ENCODE results near the gene UBE3A. TPM values are rescaled to one million over a fixed set of nuclear protein-coding genes. Genes with fewer than 3 reads are reported as not detected.
"Not testable (repeated sequence)": the region's sequence is repeated elsewhere in the genome, so short reads cannot be mapped to it uniquely, and the experiment has no call there.

Gene UBE3A
- total RNA-seq, 1 donor from 2014 or later = 118 TPM

GRCh38 chr15:25454771-25455170, 15.9 kb upstream of the UBE3A start:
- Mint-ChIP-seq H3K4me1 (ENCODE audit: low read depth) (no peaks in the 10 kb centered on the region), H3K27me3 (no peaks in the 10 kb centered on the region), H3K4me3 (ENCODE audit: low read depth) (no peak overlapping the region), H3K9me3 (ENCODE audit: low read depth) (peaks cover 11% of the 10 kb centered on the region), H3K36me3 (ENCODE audit: insufficient read depth) (no peaks in the 10 kb centered on the region), H3K27ac (no peak overlapping the region)
- TF ChIP-seq, protein P1, sequence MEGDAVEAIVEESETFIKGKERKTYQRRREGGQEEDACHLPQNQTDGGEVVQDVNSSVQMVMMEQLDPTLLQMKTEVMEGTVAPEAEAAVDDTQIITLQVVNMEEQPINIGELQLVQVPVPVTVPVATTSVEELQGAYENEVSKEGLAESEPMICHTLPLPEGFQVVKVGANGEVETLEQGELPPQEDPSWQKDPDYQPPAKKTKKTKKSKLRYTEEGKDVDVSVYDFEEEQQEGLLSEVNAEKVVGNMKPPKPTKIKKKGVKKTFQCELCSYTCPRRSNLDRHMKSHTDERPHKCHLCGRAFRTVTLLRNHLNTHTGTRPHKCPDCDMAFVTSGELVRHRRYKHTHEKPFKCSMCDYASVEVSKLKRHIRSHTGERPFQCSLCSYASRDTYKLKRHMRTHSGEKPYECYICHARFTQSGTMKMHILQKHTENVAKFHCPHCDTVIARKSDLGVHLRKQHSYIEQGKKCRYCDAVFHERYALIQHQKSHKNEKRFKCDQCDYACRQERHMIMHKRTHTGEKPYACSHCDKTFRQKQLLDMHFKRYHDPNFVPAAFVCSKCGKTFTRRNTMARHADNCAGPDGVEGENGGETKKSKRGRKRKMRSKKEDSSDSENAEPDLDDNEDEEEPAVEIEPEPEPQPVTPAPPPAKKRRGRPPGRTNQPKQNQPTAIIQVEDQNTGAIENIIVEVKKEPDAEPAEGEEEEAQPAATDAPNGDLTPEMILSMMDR (IDR thresholded peaks at IDR 0.05; ENCODE audit: unreplicated experiment) = no peak
- DNase-seq (ENCODE audit: low spot score, unreplicated experiment) = no peak

GRCh38 chr15:25453246-25453645, 14.4 kb upstream of the UBE3A start:
- DNase-seq (ENCODE audit: low spot score, unreplicated experiment); H3K4me1 Mint-ChIP-seq (ENCODE audit: low read depth); H3K27ac Mint-ChIP-seq; H3K36me3 Mint-ChIP-seq (ENCODE audit: insufficient read depth); H3K27me3 Mint-ChIP-seq; H3K4me3 Mint-ChIP-seq (ENCODE audit: low read depth): not testable (repeated sequence)
- H3K9me3 Mint-ChIP-seq (ENCODE audit: low read depth) = peaks cover 11% of the 10 kb centered on the region

DNA sequence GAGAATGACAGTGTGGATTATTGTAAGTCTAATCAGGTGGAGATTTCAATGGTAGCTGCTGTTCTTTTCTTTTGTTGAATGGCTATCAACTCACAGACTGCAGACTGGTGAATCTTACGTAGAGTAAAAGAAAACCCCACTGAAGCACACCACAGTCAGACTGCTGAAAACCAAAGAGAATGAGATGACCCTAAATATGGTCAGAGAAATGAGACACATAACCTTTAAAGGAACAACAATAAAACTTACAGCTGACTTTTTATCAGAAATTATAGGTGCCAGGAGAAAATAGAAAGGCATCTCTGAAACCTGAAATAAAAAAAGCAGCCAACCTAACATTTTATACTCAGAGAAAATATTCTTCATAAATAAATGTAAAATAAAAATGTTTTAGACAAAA, 12.7 kb upstream of the UBE3A start:
- Mint-ChIP-seq H3K4me3 (ENCODE audit: low read depth) (no peak overlapping the region), H3K9me3 (ENCODE audit: low read depth) (peaks cover 15% of the 10 kb centered on the region), H3K27ac (no peak overlapping the region), H3K36me3 (ENCODE audit: insufficient read depth) (no peaks in the 10 kb centered on the region), H3K4me1 (ENCODE audit: low read depth) (no peaks in the 10 kb centered on the region), H3K27me3 (no peaks in the 10 kb centered on the region)
- no peak for DNase-seq (ENCODE audit: low spot score, unreplicated experiment)
- TF ChIP-seq, protein P1 (IDR thresholded peaks at IDR 0.05; ENCODE audit: unreplicated experiment) = no peak

DNA sequence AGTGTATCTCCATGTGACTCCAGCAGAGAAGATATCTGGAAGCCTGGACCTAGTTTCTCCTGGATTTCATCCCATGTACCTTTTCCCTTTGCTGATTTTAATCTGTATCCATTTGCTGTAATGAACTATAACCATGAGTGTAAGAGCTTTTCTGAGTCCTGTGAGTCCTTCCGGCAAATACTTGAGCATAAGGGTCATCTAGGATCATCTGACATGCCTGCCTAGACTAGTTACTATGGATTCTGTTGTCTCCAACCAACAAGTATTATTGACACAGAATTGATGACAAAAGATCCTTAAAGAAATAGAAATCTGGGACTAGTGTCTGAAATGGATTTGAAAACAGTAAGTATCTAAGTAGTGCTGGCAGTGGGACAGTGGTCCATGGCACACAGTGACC, 11.3 kb upstream of the UBE3A start:
- Mint-ChIP-seq H3K4me1 (ENCODE audit: low read depth) (no peaks in the 10 kb centered on the region), H3K9me3 (ENCODE audit: low read depth) (peaks cover 15% of the 10 kb centered on the region), H3K27ac (no peak overlapping the region), H3K4me3 (ENCODE audit: low read depth) (no peak overlapping the region), H3K36me3 (ENCODE audit: insufficient read depth) (no peaks in the 10 kb centered on the region), H3K27me3 (no peaks in the 10 kb centered on the region)
- TF ChIP-seq, protein P1 (IDR thresholded peaks at IDR 0.05; ENCODE audit: unreplicated experiment) = no peak
- no peak for DNase-seq (ENCODE audit: low spot score, unreplicated experiment)

- Mint-ChIP-seq H3K9me3 (ENCODE audit: low read depth) (peaks cover 7% of the 10 kb centered on the region), H3K4me3 (ENCODE audit: low read depth) (no peak overlapping the region), H3K27me3 (no peaks in the 10 kb centered on the region), H3K27ac (no peak overlapping the region), H3K4me1 (ENCODE audit: low read depth) (no peaks in the 10 kb centered on the region), H3K36me3 (ENCODE audit: insufficient read depth) (no peaks in the 10 kb centered on the region)
- no peak for DNase-seq (ENCODE audit: low spot score, unreplicated experiment)
- TF ChIP-seq, protein P1 (IDR thresholded peaks at IDR 0.05; ENCODE audit: unreplicated experiment) = no peak
Measured at GRCh38 chr15:25446076-25446475, 7.3 kb upstream of the UBE3A start.

DNA sequence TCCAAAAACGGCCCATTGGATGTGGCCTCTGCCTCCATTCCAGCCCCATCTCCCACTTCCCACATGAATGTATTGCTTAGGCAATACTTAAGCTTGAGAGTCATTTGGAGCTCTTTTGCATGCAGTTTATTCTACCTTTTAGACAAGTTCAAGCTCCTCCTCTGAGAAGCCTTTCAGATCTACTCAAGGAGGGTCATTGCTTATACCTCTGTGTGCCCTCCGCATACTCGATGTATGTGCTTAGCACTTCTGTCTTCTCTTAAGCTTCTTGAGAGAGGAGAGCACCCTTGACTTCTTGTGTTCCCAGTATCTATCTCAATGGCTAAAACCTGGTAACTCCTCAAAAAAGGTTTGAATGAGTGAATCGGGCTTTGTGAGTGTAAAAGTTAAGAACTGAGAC, 6.6 kb upstream of the UBE3A start:
- TF ChIP-seq, protein P1 (IDR thresholded peaks at IDR 0.05; ENCODE audit: unreplicated experiment) = no peak
- no peak overlapping the region for H3K4me3 Mint-ChIP-seq (ENCODE audit: low read depth)
- no peak for DNase-seq (ENCODE audit: low spot score, unreplicated experiment)
- peaks cover 7% of the 10 kb centered on the region for H3K9me3 Mint-ChIP-seq (ENCODE audit: low read depth)
- no peaks in the 10 kb centered on the region for H3K27me3 Mint-ChIP-seq
- no peaks in the 10 kb centered on the region for H3K36me3 Mint-ChIP-seq (ENCODE audit: insufficient read depth)
- H3K27ac Mint-ChIP-seq = no peak overlapping the region
- H3K4me1 Mint-ChIP-seq (ENCODE audit: low read depth) = no peaks in the 10 kb centered on the region
